Forelimb muscle (tissue), 1 donor: ENCODE data around the gene ICAM3. TPM values are rescaled to one million over a fixed set of nuclear protein-coding genes. Genes with fewer than 3 reads are reported as not detected.
A peak's percentile ranks its signal among the peaks of the same experiment; 100 is the strongest.
"Not testable (repeated sequence)": the region's sequence is repeated elsewhere in the genome, so short reads cannot be mapped to it uniquely, and the experiment has no call there.

Source experiments
- DNase-seq: peaks from one replicate; pipeline ENCODE4 v3.0.0-alpha.2; 2013; ENCODE audit warnings: low read depth
- polyA plus RNA-seq: library from polyadenylated mRNA; unstranded; fragments of 120-200 nt; gene quantifications from one replicate; pipeline ENCODE4 v1.2.1, GENCODE V29; 2013; ENCODE audit not compliant: insufficient read length

The ICAM3 gene
- polyA plus RNA-seq, 1 donor = 4.9 TPM

DNA sequence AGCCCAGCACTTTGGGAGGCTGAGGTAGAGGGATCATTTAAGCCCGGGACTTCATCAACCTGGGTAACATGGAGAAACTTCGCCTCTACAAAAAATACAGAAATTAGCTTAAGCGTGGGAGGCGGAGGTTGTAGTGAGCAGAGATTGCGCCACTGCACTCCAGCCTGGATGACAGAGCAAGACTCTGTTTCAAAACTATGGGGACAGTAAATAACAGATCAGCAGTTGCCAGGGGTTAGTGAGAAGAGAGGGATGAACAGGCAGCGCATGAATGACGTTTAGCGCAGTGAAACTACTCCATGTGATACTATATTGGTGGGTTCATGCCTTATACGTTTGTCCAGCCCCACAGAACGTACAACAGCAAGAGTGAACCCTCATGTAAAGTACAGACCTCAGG is 7.1 kb upstream of the ICAM3 start:
- no peak for DNase-seq

DNA sequence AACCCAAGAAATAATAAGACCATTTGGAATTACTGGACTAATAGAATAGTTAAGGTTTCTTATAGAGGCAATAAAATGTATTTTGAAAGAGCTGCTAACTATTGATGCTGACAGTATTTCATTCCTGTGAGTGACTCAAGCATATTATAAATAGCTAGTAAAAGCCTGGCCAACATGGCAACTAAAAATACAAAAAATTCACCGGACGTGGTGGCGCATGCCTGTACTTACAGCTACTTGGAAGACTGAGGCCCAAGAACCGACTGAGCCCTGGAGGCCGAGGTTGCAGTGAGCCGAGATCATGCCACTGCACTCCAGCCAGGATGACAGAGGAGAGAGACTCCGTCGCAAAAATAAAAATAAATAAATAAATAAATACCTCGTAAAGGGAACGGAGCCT is 5.4 kb upstream of the ICAM3 start:
- no peak for DNase-seq

DNA sequence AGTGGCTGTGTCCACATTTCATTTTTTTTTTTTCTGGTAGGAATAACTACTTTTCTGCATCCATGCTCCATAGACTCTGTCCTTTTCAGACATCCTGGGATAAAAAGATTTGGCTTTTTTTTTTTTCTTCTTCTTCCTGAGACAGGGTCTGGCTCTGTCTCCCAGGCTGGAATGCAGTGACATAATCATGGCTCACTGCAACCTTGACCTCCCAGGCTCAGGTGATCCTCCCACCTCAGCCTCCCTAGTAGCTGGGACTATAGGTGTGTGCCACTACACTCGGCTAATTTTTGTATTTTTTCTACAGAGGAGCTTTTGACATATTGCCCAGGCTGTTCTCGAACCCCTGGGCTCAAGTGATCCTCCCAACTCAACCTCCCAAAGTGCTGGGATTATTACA is 4.1 kb upstream of the ICAM3 start:
- no peak for DNase-seq

DNA sequence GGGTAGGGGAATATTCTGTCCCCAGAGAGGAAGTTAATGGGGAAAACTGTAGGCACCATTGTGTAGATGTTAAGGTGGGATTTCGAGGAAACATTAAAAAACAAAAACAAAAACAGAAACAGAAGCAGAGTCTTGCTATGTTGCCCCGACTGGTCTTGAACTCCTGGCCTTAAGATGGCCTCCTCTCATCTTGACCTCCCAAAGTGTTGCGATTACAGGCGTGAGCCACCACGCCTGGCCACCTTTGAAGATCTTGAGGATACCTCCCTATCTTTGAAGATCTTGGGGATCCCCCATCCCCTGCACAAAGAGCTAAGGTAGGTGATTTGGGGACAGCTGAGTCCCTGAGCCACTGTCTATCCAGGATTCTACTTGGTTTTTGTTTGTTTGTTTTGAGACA is 553 bp upstream of the ICAM3 start:
- DNase-seq = no peak

DNA sequence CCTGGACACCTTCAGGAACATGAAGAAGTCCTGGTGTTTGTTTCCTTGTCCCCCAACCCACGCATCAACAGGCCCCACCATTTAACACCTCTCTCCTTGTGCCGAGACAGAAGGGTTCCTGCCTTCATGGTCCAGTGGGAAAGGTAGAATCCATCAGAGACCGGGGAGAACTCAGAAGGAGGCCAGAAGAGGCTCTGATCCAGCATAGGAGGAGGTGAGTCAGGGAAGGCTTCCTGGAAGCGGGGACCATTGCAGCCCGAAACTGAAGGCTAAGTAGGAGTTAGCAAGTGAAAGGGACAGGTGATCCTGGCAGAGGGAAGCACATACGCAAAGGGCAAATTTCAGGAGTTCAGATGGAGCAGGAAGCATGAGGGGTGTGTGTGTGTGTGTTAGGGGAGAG is 484 bp downstream of the ICAM3 start:
- no peak for DNase-seq

DNA sequence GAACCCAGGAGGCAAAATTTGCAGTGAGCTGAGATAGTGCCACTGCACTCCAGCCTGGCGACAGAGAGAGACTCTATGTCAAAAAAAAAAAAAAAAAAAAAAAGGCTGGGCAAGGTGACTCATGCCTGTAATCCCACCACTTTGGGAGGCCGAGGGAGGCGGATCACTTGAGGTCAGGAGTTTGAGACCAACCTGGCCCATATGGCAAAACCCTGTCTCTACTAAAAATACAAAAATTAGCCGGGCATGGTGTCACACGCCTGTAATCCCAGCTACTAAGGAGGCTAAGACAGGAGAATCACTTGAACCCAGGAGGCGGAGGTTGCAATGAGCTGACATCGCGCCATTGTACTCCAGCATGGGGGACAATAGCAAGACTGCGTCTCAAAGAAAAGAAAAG is 2.7 kb downstream of the ICAM3 start:
- DNase-seq = not testable (repeated sequence)

DNA sequence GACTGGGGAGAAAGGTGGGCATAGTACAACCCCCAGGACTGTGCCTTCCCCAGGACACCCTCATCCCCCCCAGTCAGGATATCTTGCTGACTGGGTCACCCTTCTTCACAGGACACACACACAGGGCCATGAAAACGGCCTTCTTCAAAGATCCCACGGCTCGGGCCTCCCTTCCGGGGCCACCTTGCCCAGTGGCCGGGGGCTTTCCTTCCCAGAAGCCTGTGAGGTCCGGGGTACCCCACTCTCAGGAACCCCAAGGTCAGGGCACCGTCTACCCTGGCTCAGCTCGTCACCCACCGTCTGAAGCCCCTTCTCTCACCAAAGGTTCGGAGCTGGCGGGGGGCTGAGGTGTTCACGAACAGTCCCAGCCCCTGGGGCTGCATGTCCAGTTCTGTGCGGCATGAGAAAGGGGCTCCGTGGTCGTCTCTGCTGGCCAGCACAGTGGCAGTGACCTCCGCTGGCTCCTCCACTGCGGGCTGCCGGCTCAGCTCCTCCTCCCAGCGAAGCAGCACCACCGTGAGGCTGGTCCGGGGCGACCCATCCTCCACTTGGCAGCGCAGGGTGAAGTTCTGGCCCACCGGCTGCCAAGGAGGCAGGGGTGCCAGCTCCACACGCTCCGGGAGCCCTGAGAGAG is 4.0 kb downstream of the ICAM3 start:
- DNase-seq = no peak

DNA sequence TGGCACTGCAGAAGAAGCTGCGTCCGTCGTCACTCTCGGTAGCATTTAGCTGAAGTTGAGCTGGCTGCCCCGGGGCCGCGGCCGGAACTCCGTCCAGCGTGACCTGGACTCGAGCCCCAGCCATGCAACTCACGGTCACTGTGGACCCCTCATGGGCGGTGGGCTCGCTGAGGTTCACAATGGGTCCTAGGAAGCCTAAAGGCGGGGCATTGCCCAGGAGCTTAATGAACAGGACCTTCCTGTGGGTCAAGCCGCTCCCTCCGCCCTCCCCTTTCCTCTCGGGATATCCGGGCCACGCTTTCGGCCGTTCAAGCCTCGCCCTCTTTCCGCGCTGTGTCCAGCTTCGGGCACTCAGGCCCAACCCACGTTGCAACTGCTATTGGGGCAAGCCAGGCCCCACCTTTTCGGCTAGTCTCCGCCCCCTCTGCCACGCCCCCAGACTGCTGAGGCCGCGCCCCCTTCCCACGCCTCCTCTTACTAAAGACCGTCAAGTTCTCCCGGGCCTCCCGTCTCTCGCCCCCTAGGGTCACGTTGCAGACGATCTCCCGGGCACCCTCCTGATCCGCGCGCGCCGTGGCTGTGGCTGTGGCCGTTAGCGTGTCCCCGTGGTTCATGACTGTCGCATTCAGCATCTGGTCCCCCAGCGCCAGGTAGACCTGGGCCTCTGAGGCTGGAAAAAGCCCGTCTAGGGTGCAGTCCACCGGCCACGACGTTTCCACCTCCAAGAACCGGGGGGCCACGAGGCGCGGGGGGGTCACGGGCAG is 4.7 kb downstream of the ICAM3 start:
- DNase-seq = no peak

DNA sequence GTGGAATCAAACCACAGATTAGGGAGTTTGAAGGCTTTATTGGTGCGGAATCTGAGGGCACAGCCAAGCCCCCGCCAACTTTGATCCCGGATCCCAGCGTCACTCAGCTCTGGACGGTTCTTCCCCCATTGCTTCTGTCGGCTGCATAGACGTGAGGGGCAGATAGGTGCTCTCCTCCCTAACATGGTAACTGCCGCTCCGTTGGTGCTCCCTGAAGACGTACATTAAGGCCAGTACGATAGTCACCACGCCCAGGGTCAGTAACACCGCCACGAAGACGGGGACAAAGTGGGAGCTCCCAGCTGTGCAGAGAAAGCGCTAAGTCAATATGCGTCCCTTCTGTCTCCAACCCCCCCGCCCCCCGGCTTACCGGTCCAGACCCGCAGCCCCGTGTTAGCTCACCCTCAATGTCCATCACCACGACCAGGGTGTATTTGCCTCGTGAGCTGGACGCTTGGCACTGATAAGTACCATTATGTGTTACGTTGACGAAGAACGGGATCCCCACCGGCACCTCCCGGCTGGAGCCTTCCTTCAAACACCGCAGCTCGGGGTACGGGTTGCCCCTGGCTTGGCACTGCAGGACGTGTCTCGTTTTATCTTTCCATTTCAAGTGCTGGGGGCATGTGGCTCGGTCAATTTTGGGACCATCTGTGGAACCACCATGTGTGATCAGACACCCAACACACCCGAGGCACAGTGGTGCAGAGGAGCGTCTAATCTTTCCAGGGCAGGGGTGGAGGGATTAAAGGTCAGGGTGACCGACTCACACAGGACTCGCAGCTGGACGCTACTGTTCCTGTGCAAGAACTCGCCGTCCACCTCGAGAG is 5.5 kb downstream of the ICAM3 start:
- DNase-seq = no peak

DNA sequence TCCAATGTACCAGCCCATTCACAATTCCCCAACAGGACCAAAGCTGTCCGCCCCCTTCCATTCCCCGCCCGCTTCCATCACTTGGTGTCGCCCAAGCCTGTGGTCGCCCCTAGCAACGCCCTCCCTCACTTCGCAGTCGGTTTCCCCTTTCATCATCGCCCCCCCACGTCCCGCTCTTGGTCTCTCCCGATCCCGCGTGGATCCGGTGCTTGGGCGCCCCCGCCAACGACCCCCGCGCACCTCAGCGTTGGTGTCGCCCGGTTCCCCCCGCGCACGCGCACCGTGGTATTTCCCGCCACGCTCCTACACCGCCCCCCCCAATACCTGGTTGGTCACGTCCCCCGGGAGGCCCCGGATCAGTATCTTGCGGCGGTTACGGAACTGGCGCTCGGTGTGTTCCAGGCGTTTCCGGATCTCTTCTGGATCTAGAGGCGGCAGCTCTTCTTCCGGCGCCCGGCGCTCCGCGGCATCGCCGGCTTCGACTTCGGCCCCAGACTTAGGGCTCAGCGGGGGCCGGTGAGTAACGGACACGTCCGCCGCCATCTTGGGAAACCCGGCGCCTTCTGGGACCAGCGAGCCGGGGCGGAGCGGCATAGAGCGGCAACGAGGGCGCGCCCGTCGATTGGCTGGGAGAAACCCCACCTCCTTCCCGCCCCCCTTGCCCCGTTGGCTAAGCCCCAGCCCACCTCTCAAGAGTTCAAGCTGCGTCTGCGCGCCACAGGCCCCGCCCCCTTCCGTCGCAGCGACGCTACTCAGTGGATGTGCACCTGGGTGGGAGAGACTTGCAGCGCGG is 6.3 kb downstream of the ICAM3 start, which contains the start of gene RAVER1:
Gene RAVER1, minus strand, starts transcription at position 565 of the 793 bp plus-strand sequence. Its CDS starts 22 bp downstream, at position 543.
- peak; percentile 86 for DNase-seq

DNA sequence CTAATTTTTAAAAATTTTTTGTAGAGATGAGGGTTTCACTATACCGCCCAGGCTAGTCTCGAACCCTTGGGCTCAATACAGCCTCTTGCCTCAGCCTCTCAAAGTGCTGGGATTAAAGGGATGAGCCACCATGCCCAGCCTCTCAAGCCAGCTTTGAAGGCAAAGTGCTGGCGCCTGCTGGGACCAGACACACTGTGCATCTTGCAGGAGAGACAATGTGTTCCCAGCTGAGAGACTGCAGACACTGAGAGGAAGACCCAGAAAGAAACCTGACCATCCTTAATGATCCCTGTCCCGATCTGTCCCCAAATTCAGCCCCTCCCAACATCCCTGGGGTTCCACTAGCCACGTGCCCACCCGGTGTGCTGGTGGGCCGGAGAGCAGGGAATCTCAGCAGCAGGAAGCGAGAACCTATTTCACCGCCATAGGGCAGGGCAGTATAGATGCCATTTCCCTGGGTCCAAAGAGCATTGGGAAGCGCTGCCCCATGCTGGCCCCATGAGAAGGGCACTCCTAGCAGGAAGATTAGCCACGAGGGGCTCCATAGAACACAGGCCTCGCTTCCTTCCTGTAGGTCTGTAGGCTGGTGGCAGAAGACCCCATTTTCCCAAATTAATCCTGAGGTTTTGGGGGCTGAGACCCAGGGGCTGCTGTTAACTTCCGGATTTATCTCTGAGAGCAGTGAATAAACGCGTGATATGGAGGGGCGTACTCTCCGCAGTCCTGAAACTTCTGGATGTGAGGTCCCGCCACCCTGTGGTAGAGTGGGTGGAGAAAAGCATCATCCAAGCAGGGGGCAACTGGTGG is 7.1 kb downstream of the ICAM3 start:
- no peak for DNase-seq

DNA sequence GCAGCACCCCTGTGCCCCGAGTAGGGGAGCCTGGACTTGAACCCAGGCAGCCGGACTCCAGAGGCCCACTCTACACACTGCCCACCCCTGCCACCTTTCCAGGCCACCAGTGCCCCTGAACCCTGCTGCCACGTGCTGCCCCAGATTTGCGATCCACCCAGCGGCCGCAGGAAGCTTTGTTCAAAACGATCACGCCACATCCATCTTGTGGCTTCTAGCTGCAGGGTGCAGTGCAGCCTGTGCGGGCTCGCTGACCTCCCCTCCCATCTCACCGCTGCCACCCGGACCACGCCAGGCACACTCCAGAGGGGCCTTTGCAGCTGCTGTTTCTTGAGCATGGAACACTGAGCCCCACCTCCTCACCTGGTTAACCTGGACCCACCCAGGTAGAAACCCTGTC is 9.9 kb downstream of the ICAM3 start:
- no peak for DNase-seq

DNA sequence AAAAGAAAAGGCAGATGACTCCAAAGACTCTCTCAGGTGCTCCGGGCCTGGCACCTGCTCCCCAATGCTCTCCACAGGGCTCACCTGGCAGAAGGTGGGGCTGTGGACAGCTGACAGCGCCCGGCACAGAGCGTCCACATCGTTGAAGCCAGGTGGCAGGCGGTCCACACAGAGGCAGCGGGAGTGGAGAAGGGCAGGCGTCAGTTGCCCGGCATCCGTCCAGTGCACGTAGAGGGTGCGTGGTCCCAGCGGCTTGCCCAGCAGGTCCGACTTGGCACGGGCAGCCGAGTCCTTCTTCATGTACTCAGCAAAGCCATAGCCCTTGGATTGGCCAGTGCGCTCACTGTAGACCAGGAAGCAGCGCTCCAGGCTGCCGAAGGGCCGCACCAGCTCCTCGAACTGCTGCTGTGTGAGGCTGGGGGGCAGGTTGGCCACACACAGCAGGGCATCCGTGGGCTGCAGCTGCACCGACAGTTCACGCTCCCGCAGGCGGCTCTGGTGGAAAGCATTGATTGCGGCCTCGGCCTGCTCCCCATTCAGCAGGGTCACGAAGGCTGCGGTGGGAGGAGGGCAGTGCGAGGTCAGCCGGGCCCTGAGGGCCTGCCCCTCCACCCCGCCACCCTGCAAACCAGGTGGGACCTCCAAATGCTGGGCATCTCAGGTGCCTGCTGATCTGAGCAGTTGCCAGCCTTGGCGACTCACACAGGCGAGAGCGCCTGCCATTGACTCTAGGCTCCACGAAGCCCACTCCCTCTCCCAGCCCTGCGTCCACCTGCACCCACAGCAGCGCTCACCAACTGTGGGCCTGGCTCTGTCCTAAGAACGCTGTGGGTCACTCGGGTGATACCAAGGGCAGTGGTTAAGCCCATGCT is 10.6 kb downstream of the ICAM3 start:
- DNase-seq = no peak

DNA sequence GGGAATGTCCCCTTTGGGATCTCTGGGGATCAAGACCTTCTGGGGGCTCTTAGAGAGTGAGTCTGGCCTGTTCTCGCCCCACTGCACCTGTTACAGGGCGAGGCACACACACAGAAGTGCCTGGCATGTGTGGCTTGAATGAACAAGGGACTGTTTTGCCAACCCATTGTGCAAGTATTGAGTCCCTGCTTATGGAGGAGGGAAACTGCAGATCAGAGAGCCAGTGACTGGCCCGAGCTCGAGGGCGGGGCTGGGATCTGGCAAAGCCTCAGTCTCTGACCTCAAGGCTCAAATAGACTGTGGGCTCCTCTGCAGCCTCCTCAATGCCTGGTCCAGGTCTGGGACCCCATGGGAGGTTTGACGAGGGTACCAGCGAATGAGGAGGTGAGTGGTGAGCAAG is 11.6 kb downstream of the ICAM3 start:
- DNase-seq = no peak

DNA sequence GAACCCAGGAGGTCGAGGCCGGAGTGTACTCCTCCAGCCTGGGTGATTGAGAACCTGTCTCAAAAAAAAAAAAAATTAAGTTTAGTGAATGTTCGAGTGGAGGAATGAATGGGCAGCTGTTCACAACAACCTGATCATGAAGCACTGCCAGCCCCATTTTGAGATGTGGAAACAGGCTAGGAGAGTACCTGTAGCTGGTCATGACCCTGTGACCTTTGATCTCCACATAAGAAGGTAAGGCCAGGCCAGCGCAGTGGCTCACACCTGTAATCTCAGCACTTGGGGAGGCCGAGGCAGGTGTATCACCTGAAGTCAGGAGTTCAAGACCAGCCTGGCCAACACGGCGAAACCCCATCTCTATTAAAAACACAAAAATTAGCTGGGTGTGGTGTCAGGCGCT is 13.7 kb downstream of the ICAM3 start:
- no peak for DNase-seq

DNA sequence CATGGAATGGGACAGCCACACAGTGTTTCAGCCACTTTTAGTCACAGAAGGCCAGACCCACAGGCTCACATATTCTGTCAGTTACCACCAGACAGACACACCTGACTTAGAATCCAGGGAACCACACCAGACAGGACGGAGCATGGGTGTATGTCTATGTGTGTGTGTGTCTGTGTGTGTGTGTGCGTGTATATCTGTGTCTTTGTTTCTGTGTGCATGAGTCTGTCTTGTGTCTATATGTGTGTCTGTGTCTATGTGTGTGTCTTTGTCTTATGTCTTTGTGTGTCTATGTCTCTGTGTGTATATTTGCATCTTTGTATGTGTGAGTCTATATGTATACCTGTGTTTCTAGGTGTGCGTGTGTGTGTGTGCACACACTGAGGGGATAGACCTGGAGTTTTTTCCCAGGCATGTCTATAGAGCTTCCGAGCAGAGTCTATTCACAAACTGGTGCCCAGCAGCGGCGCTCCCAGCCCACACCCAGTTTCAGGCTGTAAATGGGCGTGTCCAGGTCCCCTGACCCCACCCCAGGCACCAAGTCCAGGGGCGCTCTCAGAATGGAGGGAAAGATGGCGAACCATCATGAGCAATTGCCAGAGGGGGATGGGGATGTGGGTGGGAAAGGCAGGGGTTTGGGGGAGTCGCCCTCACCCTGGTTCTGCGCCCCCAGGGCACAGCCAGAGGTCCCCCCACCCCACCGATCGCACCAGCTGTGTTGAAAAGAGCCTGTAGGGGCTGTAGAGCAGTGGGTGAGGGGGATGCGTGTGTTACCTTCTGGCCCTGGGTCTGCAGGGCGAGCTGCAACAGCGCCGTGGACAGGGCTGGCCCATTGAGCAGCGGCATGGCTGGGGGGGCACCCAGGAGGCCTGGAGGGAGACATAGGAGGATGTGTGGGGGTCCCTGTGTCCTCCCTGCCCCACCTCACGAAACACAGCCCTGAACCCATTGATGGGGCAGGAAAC is 17.3 kb downstream of the ICAM3 start:
- no peak for DNase-seq

DNA sequence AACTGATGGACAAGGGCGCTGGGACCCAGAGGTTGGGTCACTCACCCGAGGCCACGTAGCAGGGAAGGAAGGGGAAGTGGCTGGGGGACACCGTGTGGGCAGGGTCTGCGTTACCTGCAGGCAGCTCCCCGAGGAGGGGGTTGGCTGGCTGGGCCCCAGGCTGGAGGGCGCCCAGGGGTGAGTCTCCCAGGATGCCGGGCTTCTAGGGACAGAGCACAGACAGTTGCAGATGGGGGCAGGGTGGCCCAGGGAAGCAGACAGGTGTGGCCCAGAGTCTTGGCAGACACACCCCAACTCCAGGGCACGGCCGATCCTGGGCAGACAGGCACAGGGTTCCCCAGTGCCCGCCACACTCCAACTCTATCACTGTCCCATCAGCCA is 18.0 kb downstream of the ICAM3 start:
- no peak for DNase-seq

DNA sequence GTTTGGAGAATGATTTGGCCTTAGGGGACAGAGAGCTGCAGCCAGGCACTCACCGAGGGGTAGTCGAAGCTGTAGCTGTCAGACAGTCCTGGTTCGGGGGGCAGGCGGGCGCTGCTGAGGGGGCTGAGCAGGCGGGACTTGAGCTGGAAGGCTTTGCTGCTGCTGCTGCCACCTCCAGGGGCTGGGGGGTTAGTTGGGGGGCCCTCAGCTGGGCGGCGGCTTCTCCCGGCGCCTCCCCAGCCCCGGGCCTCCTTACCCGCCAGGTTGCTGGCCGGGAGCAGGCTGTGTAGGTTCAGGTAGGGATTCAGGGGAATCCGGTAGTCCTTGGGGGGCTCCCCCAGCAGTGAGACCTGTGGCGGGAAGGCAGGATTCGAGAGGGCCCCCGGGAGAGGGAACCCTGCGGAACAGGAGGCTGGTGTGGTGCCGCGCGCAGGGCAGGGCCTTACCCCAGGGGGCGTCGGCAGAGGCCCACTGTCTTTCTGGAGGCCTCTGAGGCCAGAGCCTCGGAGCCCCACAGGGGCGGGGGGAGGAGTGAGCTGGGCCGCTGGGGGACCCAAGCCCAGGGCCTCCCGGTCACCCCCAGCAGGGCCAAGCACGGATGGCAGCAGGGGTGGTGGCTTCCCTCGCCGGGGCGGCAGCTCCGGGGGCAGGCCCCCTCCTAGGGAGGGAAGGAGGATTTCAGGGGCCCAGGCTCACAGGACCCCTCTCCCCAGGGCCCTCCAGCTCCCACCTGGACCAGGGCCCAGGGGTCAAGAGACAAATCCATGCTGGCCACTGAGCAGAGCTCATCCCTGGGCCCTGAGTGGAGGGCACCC is 18.6 kb downstream of the ICAM3 start:
- no peak for DNase-seq
